Epidermal melanocyte (primary cell): ENCODE data around the gene RICTOR.
A peak's percentile ranks its signal among the peaks of the same experiment; 100 is the strongest.

Source experiments
- DNase-seq: peaks from one replicate; pipeline ENCODE4 v3.0.0; 2011; ENCODE audit warnings: low spot score; ENCODE audit not compliant: insufficient read length

RICTOR gene

GRCh38 chr5:39074017-39074814 is at the start of gene RICTOR:
RICTOR (minus strand) TSS chr5:39074399; CDS start chr5:39074377, 22 bp downstream.
- DNase-seq: peak; percentile 54

DNA sequence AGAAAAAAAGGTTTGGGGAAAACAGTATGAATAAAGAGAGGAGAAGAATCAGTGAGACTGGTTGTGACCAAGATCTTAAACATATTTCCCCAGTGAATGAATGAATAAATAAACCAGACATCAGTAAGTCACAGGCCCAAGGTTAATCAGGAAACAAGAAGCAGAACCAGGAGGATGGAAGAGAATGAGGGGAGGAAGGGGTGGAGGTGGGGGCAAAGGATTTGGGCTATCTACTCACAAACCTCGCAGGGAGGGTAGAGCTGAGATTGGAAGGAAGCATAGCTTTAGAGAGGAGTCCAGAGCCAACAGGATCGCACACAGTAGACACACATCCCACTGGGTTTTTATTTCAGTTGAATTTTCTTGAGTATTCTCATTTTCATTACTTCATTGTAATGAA is 47.7 kb upstream of the RICTOR start:
- DNase-seq: no peak

DNA sequence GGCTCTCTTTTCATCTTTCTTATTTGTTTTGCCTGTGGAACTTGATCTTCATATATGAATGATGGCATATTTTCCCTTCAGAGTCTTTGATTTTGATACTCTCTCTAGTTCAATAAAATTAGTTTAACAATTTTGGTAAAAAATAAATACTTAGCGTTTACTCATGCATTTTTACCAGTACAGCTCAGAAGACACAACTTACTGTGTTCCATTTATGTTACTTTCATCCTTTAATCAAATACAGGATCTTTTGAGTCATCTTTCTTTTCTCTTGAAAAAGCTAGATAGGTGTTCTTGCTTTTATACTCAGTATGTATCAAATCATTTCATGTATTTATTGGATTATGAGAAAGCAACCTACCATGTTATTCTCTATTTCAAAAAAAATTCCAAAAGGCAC is 47.1 kb upstream of the RICTOR start:
- no peak for DNase-seq

DNA sequence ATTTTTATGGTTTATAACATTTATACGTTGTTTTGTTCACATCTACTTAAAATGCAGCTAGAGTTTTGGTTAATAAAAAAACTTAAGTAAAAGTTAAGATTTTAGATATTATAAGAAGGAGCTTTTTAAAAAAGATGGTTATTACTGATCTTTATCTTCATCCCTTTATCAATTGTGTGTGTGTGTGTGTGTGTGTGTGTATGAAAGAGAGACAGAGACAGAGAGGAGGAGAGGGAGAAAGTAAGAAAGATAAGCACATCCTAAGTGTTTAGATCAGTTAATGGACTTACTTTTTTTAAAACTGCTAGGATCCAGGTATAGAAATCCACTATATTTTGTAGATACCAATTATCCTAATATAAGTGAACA is 45.8 kb upstream of the RICTOR start:
- DNase-seq: no peak

GRCh38 chr5:39119404-39120051 is 45.3 kb upstream of the RICTOR start:
- no peak for DNase-seq

GRCh38 chr5:39118638-39119037 is 44.4 kb upstream of the RICTOR start:
- no peak for DNase-seq

DNA sequence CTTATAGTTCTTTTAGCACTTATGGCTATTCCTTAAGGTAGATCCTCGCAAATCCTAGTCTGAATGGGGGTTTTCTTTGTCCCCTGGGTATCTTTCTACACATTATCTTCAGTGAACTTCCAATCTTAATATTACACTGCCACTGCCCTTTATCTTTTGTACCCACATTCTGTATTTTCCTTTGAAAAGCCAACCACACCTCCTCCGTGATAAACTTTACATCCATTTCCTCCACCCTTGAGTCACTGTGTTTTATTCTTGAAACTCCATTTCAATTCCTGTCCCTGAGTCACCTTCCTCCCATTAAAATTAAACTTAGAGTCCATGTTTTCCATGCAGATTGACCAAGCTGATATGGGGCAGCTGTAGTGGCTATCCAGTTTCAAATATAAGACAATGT is 43.2 kb upstream of the RICTOR start:
- DNase-seq: no peak

- DNase-seq: no peak
Observed at GRCh38 chr5:39116344-39117170, 42.4 kb upstream of the RICTOR start.

GRCh38 chr5:39115644-39116343 is 41.6 kb upstream of the RICTOR start:
- no peak for DNase-seq

DNA sequence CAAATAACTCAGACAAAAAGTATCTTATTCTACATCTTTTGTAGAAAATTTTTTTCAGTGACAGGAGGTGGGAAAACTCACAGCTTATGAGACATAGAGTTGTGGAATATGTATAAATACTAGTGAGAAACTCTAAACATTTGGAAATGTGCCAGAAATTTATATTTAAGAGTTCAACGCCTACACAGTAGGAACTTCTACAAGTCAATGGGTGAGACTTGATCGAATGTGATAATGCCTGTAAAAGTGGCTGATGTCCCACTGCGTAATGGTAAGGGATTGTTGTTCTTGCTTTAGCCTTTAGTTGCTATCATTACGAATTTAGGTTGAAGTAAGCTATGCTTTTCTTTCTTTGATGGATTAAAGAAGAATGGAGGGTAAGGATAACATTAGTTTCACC is 40.0 kb upstream of the RICTOR start:
- DNase-seq: no peak

GRCh38 chr5:39113354-39113953 is 39.3 kb upstream of the RICTOR start:
- DNase-seq: no peak

DNA sequence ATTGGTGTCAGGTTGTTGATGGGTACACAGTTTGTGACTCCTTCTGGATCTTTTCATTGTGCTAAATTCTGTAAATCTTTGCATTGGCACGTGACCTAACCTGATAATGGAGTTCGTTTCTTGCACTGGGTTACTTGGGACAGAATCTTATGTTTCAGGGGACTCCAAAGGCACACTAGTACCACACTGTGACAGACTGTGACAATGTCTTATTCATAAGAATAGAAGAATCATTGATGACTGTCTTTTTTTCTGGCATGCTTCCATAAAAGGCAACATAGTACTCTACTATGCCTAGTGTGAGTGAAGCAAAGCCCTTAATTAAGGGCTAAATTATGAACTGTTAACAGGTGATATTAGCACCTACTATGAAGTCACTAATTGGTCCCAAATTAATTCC is 35.4 kb upstream of the RICTOR start:
- no peak for DNase-seq

DNA sequence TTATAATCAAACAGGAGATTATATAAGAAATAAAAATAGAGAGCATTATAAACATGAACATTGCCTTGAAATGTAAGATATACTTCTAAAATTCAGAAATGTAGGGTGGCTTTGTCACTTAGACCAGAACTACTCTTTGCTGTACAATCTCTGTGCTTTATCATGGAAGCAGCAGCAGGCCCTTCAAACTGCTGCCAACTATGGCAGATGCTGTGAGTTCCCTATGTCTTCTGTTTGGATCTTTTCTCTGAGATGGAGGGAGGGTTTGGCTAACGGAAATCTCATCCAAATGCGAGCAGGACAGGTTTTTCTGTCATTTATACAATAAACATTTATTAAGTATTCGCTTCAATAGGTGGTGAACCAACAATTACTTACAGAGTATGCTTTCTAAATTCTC is 34.8 kb upstream of the RICTOR start:
- no peak for DNase-seq

DNA sequence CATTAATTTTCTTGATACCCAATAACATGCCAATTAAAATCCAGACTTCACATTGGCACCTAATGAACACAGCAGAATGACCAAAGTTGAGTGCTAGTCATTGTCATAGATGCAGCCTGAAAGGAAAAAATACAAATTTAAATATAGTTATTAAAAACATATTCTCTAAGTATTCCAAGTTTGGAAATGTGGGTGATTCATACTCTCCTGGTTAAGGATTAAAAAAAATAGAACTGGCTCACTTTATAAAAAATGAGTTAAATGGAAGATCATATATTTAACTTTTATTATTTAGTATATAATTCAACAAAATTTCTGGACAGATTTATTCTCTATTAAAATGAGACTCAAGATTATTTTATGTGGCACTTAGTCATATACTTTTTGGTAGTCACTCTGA is 33.2 kb upstream of the RICTOR start:
- no peak for DNase-seq

- DNase-seq: no peak
Observed at GRCh38 chr5:39106322-39106721, 32.1 kb upstream of the RICTOR start.

DNA sequence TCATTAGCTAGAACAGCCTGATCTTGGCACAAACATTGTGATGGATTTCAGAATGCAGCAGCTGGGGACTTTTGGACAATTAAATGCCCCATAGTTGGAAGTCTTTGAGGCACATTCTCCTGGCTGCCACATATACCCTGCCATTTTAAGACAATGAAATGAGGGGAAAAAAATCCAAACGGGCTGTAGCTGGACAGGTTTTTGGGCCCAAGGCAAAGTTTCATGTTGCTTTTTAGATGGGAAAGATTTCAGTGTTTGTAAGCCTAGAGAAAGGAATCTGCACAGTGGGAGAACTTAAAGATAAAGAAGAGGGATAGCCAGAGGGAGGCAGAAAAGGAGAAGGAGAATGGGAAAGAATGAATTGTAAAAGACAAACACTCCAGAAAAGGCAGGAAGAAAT is 30.0 kb upstream of the RICTOR start:
- no peak for DNase-seq

- DNase-seq: no peak
Observed at GRCh38 chr5:39102684-39103155, 28.5 kb upstream of the RICTOR start.

DNA sequence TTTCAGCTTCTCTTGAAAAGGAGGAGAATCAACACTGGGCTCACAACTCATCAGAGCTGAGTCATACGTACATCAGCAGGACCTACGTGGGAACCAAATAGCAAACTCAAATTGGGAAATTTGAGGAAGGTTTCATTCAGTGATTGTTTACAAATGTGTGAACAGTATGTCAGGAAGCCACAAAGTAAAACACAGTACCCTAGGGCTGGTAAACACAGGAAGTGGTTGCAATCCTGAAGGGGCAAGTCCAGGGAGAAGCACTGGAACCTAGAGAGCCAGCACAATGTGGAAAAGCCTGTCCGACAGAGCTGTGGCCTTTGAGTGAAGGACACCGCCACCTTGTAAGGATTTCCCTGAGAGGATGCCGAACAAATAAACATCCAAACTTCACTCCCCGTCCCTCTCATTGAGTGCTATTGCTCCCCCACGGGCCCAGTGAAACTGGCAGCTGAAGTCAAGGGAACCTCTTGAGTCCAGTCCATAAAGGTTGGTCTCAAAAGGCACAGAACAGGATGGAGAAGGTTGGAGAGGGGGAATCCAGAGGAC is 26.7 kb upstream of the RICTOR start:
- DNase-seq: peak; percentile 59

DNA sequence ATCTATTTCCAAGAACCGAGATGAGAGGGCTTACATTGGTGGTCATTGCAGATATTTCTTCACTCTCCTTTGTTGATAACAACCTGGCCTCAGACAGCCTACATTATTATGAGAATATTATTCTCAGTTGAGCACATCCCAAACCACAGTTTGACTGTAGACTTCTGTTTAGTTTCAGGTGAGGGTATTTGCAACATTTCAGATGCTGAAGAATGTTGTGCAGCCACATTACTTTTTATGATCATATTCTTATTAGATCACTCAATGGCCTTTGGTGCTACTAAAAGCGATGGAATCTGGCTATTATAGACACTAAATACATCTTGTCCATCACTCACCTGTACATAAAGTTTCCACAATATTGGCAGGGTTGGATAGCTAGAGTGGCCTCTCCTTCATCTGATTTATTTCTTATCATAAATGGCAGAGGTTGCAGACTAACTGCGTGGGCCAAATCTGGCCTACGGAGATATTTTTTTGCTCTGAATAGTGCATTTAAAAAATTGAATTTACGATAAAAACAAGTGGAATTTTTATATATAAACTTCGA is 26.2 kb upstream of the RICTOR start:
- no peak for DNase-seq

DNA sequence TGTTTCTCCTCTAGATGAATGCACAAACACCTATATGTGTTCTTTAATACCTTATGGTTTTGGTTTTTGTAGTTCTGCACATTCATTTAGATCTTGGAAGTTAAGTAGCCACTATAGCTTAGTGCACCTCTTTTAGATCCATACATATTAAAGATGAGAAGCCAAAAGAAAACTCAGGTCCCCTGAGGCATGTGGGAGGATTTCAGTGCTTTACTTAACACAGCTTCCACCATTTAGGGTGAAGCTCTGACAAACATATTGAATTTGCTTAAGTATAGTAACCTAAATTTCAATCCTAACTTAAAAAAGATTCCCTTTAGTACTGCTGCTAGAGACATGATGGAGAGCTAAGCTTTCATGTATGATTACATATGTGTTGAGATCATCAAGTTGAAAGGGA is 25.6 kb upstream of the RICTOR start:
- DNase-seq: no peak

- no peak for DNase-seq
Observed at GRCh38 chr5:39093352-39093751, 19.2 kb upstream of the RICTOR start.
